NCI-H1048 (cell line): ENCODE results near the gene NTRK3.

Experiments
- DNase-seq: peaks from one replicate; lab custom pipeline; 2025; lab: John Stamatoyannopoulos, UW

NTRK3 gene

GRCh38 chr15:87818756-87819155 is 437.8 kb downstream of the NTRK3 start:
- DNase-seq: no peak

- no peak for DNase-seq
Measured at GRCh38 chr15:87817553-87817952, 439.0 kb downstream of the NTRK3 start.

GRCh38 chr15:87816811-87817210 is 439.7 kb downstream of the NTRK3 start:
- DNase-seq: no peak

GRCh38 chr15:87816016-87816415 is 440.5 kb downstream of the NTRK3 start:
- no peak for DNase-seq
